ENCODE results near the gene TMEM41A. TPM values are rescaled to one million over a fixed set of nuclear protein-coding genes. Genes with fewer than 3 reads are reported as not detected.

The TMEM41A gene
- total and polyA plus RNA-seq, 9 donors: 13.3 to 26.3 (median 17.8) TPM

DNA sequence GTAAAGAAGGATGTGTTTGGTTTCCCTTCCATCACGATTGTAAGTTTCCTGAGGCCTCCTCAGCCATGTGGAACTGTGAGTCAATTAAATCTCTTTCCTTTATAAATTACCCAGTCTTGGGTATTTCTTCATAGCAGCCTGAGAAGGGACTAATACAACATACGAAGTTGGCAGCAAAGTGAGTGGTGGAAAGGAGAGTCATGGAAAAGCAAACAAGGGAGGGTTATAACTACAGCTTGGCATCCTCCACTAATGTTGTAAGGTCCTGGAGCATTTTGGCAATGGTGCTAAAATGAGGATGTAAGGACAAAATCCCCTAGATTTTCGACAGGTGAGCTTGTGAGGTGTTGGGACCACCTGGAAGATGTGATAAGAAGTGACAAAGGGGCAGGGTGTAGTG lies 5.8 kb upstream of the TMEM41A start:
- Histone ChIP-seq H3K9me3 (no peaks in the 10 kb centered on the region), H3K27ac (no peak overlapping the region), H3K4me1 (ENCODE audit: insufficient read depth) (no peaks in the 10 kb centered on the region), H3K36me3 (no peaks in the 10 kb centered on the region), H3K4me3 (no peak overlapping the region), H3K27me3 (no peaks in the 10 kb centered on the region)
- TF ChIP-seq POLR2A (IDR thresholded peaks at IDR 0.05): no peak
- DNase-seq: no peak
- 78 to 80% (median 80%) methylated on average over 3 of the region's 3 CpGs for WGBS, 3 donors
- intact Hi-C loops (cut with DNase I): no loop called here

DNA sequence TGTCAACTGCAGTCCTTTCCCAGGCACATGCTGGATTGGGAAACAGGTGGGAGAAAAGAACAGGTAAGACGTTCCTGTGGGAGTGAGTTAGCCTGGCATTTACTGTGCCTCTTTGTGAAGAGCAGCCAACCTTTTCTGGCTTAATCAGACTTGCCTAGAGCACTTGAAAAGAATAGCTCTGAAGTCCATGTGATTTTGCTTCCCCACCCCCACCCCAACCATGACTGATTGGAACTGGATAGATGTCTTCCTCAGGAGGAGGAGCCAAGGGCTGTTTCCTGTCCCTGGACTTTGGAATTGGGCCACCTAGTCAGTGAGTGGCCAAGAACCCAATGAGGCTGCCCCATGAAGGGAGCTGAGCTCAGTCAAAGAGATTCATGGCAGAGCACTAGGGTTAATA lies 4.7 kb upstream of the TMEM41A start:
- no peaks in the 10 kb centered on the region for H3K27me3 ChIP-seq
- no peaks in the 10 kb centered on the region for H3K36me3 ChIP-seq
- no peak overlapping the region for H3K4me3 ChIP-seq
- no peak for DNase-seq
- 61 to 79% (median 72%) methylated on average over 1 of the region's 1 CpG for WGBS, 3 donors
- no peak overlapping the region for H3K27ac ChIP-seq
- TF ChIP-seq CTCF (IDR thresholded peaks at IDR 0.05) (no peak), EP300 (IDR thresholded peaks at IDR 0.05) (no peak), POLR2A (IDR thresholded peaks at IDR 0.05) (no peak)
- H3K4me1 ChIP-seq (ENCODE audit: insufficient read depth): no peaks in the 10 kb centered on the region
- no peaks in the 10 kb centered on the region for H3K9me3 ChIP-seq
- intact Hi-C loops (cut with DNase I): no loop called here

- H3K9me3 ChIP-seq: no peaks in the 10 kb centered on the region
- H3K27me3 ChIP-seq: no peaks in the 10 kb centered on the region
- WGBS, 3 donors: 54 to 72% (median 59%) methylated on average over 3 of the region's 3 CpGs
- TF ChIP-seq CTCF (IDR thresholded peaks at IDR 0.05) (no peak), EP300 (IDR thresholded peaks at IDR 0.05) (no peak), POLR2A (IDR thresholded peaks at IDR 0.05) (no peak)
- H3K4me1 ChIP-seq (ENCODE audit: insufficient read depth): peaks cover under 1% of the 10 kb centered on the region
- H3K27ac ChIP-seq: no peak overlapping the region
- peak in 1 of 5 donors; percentile 10 for DNase-seq
- no peak overlapping the region for H3K4me3 ChIP-seq
- intact Hi-C loops (cut with DNase I): no loop called here
- no peaks in the 10 kb centered on the region for H3K36me3 ChIP-seq
These were observed 4.2 kb upstream of the TMEM41A start for GRCh38 chr3:185502987-185503386.

- WGBS, 3 donors: 87 to 95% (median 93%) methylated on average over 4 of the region's 4 CpGs
- Histone ChIP-seq H3K9me3 (no peaks in the 10 kb centered on the region), H3K4me3 (no peak overlapping the region), H3K27me3 (no peaks in the 10 kb centered on the region), H3K36me3 (no peaks in the 10 kb centered on the region), H3K27ac (no peak overlapping the region), H3K4me1 (ENCODE audit: insufficient read depth) (no peaks in the 10 kb centered on the region)
- no peak for TF ChIP-seq EP300 (IDR thresholded peaks at IDR 0.05)
- no peak for TF ChIP-seq POLR2A (IDR thresholded peaks at IDR 0.05)
- DNase-seq: no peak
- intact Hi-C loops (cut with DNase I): loop anchor here in 1 of 4 donors (10.0 kb wide), 1 partner anchor 205 kb away; no protein-coding TSS in a partner anchor
These were observed 8.6 kb downstream of the TMEM41A start for GRCh38 chr3:185490241-185490640.

- intact Hi-C loops (cut with DNase I): no loop called here
- TF ChIP-seq POLR2A (IDR thresholded peaks at IDR 0.05): no peak
- no peak for TF ChIP-seq CTCF (IDR thresholded peaks at IDR 0.05)
- no peak for TF ChIP-seq EP300 (IDR thresholded peaks at IDR 0.05)
- Histone ChIP-seq H3K36me3 (no peaks in the 10 kb centered on the region), H3K9me3 (no peaks in the 10 kb centered on the region), H3K27ac (no peak overlapping the region), H3K4me3 (no peak overlapping the region), H3K27me3 (no peaks in the 10 kb centered on the region), H3K4me1 (ENCODE audit: insufficient read depth) (no peaks in the 10 kb centered on the region)
- 56 to 71% (median 66%) methylated on average over 3 of the region's 3 CpGs for WGBS, 3 donors
- no peak for DNase-seq
These were observed 9.4 kb downstream of the TMEM41A start for GRCh38 chr3:185489462-185489861.
